HL-60 (cell line): ENCODE measurements around the gene TMEM250.

Experiments used
- DNase-seq, 2 experiments: peaks; one replicate each; pipeline ENCODE4 v3.0.0-alpha.2; 2010 to 2020; ENCODE audit warnings: low read depth in 1 of 2, low spot score in 1 of 2
- H3K27ac ChIP-seq: fragments of 250-450 bp; sonication (Bioruptor Pico); replicated peaks from 2 replicates; pipeline ENCODE4 v1.5.1; 2020; ENCODE audit warnings: mild to moderate bottlenecking, moderate library complexity
- H3K27me3 ChIP-seq: fragments of 250-450 bp; sonication (Bioruptor Pico); 2 replicates; pipeline ENCODE4 v1.5.1; 2021; ENCODE audit warnings: mild to moderate bottlenecking, moderate library complexity; ENCODE audit not compliant: insufficient read depth, poor library complexity, severe bottlenecking
- H3K4me3 ChIP-seq: replicated peaks from 2 replicates; pipeline ENCODE4 v1.5.1; 2011; ENCODE audit warnings: mild to moderate bottlenecking, control low read depth, low read length; ENCODE audit not compliant: insufficient read depth
- CTCF ChIP-seq: IDR thresholded peaks from one replicate; pipeline ENCODE4 v1.5.1; 2011; ENCODE audit warnings: low read length, control low read depth, inconsistent platforms; ENCODE audit not compliant: insufficient read depth
- GABPA ChIP-seq: IDR thresholded peaks from 2 replicates; pipeline ENCODE4 v1.6.1; 2012; ENCODE audit warnings: low read depth
- POLR2AphosphoS5 ChIP-seq: IDR thresholded peaks from 2 replicates; pipeline ENCODE4 v1.6.1; 2012; ENCODE audit warnings: low read depth
- REST ChIP-seq: IDR thresholded peaks from 2 replicates; pipeline ENCODE4 v1.6.1; 2012; ENCODE audit warnings: low read depth; ENCODE audit not compliant: insufficient replicate concordance
- SPI1 ChIP-seq: IDR thresholded peaks from 2 replicates; pipeline ENCODE4 v1.6.1; 2012; ENCODE audit warnings: low read depth, mild to moderate bottlenecking, borderline replicate concordance

Gene TMEM250

GRCh38 chr9:136153381-136154065 is 34.8 kb upstream of the TMEM250 start:
- DNase-seq, result no peak
- no peaks in the 10 kb centered on the region for H3K27me3 ChIP-seq

GRCh38 chr9:136152931-136153330 is 34.3 kb upstream of the TMEM250 start:
- DNase-seq, result no peak
- Histone ChIP-seq H3K27ac (no peak overlapping the region), H3K27me3 (peaks cover 1% of the 10 kb centered on the region), H3K4me3 (no peak overlapping the region)
- TF ChIP-seq POLR2AphosphoS5, result no peak
- no peak for TF ChIP-seq GABPA
- no peak for TF ChIP-seq REST
- no peak for TF ChIP-seq SPI1
- no peak for TF ChIP-seq CTCF

More at GRCh38 chr9:136153381-136154065, 34.8 kb upstream of the TMEM250 start:
- H3K4me3 ChIP-seq, result no peak overlapping the region
- H3K27ac ChIP-seq, result no peak overlapping the region
- TF ChIP-seq SPI1 (no peak), CTCF (no peak), GABPA (no peak), POLR2AphosphoS5 (no peak), REST (no peak)

- TF ChIP-seq SPI1 (no peak), REST (no peak), GABPA (no peak), CTCF (no peak), POLR2AphosphoS5 (no peak)
- H3K4me3 ChIP-seq, result no peak overlapping the region
- H3K27ac ChIP-seq, result no peak overlapping the region
- DNase-seq, result no peak
- peaks cover 5% of the 10 kb centered on the region for H3K27me3 ChIP-seq
Measured at GRCh38 chr9:136152543-136152866, 33.8 kb upstream of the TMEM250 start.
